Loucy (cell line): Measurements from ENCODE around the gene FAM53B.

ENCODE experiments used
- EZH2phosphoT487 ChIP-seq: fragments of 200-600 bp; IDR thresholded peaks from 2 replicates; pipeline ENCODE4 v1.6.1; 2018; ENCODE audit warnings: antibody characterized with exemption, mild to moderate bottlenecking, moderate library complexity, borderline replicate concordance
- TF ChIP-seq, protein P1 (sequence below): fragments of 200-600 bp; sonication (generic); conservative IDR thresholded peaks from 2 replicates; pipeline ENCODE4 v1.5.1; 2014; ENCODE audit warnings: mild to moderate bottlenecking, antibody characterized with exemption, low read length

DNA sequence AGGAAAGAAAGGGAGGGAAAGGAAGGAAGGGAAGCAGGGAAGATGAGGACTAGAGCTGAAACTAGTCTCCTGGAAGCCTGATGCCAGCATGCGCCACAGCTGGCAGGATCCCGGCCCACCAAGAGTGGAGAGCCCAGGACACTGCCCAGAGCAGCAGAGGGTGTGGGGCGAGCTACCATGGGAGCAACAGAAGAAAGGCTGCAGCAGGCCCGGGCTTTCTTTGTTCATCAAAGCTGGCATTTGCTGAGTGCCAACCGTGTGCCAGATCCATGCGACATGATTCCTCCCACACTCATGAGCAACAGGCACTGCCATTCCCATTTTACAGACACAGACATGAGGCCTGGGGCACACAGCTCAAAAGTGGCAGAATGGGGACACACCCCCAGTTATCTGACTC is 68.9 kb downstream of the FAM53B start:
- TF ChIP-seq, protein P1, sequence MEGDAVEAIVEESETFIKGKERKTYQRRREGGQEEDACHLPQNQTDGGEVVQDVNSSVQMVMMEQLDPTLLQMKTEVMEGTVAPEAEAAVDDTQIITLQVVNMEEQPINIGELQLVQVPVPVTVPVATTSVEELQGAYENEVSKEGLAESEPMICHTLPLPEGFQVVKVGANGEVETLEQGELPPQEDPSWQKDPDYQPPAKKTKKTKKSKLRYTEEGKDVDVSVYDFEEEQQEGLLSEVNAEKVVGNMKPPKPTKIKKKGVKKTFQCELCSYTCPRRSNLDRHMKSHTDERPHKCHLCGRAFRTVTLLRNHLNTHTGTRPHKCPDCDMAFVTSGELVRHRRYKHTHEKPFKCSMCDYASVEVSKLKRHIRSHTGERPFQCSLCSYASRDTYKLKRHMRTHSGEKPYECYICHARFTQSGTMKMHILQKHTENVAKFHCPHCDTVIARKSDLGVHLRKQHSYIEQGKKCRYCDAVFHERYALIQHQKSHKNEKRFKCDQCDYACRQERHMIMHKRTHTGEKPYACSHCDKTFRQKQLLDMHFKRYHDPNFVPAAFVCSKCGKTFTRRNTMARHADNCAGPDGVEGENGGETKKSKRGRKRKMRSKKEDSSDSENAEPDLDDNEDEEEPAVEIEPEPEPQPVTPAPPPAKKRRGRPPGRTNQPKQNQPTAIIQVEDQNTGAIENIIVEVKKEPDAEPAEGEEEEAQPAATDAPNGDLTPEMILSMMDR, result no peak
- no peak for TF ChIP-seq EZH2phosphoT487
